Activated CD4-positive, alpha-beta T cell treated with anti-CD3 and anti-CD28 coated beads, Interleukin-2, amount 50 U/mL, for 48 hours (primary cell): Measurements from ENCODE around the gene ASXL1.

Source experiments
- DNase-seq, 2 experiments: peaks; one replicate each; pipeline ENCODE4 v3.0.0-alpha.2; 2020

Gene ASXL1

GRCh38 chr20:32468313-32468640 is 110.1 kb downstream of the ASXL1 start:
- DNase-seq: no peak

GRCh38 chr20:32468860-32469259 is 110.7 kb downstream of the ASXL1 start:
- DNase-seq: no peak

- peak in 1 of 2 experiments; percentile 43 for DNase-seq
Measured at GRCh38 chr20:32470025-32470861, 112.1 kb downstream of the ASXL1 start.

GRCh38 chr20:32470940-32471339 is 112.8 kb downstream of the ASXL1 start:
- DNase-seq: no peak

GRCh38 chr20:32472581-32473207 is 114.6 kb downstream of the ASXL1 start:
- no peak for DNase-seq

GRCh38 chr20:32473231-32474008 is 115.3 kb downstream of the ASXL1 start:
- DNase-seq: no peak

- DNase-seq: no peak
Measured at GRCh38 chr20:32474009-32474716, 116.0 kb downstream of the ASXL1 start.

GRCh38 chr20:32474717-32474966 is 116.5 kb downstream of the ASXL1 start:
- no peak for DNase-seq

- no peak for DNase-seq
Measured at GRCh38 chr20:32474967-32475811, 117.1 kb downstream of the ASXL1 start.

GRCh38 chr20:32476684-32477593 is 118.8 kb downstream of the ASXL1 start:
- no peak for DNase-seq

- DNase-seq: no peak
Measured at GRCh38 chr20:32477594-32478512, 119.7 kb downstream of the ASXL1 start.

GRCh38 chr20:32478576-32478975 is 120.4 kb downstream of the ASXL1 start:
- DNase-seq: no peak

- DNase-seq: no peak
Measured at GRCh38 chr20:32479012-32479411, 120.9 kb downstream of the ASXL1 start.

GRCh38 chr20:32479697-32480171 is 121.6 kb downstream of the ASXL1 start:
- no peak for DNase-seq

GRCh38 chr20:32480371-32481241 is 122.5 kb downstream of the ASXL1 start:
- DNase-seq: no peak

GRCh38 chr20:32481311-32482142 is 123.4 kb downstream of the ASXL1 start:
- DNase-seq: no peak

GRCh38 chr20:32482143-32482441 is 124.0 kb downstream of the ASXL1 start:
- DNase-seq: no peak
